AG04449 (cell line): Measurements from ENCODE around the gene SPAG9.
"Not testable (repeated sequence)": the region's sequence is repeated elsewhere in the genome, so short reads cannot be mapped to it uniquely, and the experiment has no call there.

Experiments
- CTCF ChIA-PET: fragments of 350-600 bp; formaldehyde crosslinking; extraction: SDS; loops from one replicate; lab custom pipeline; 2021; ENCODE audit warnings: antibody characterized with exemption; lab: Yijun Ruan, JAX
- POLR2A ChIA-PET: fragments of 400-600, 350-600 bp; formaldehyde crosslinking; extraction: SDS; loops from one replicate; lab custom pipeline; 2020; ENCODE audit warnings: antibody characterized with exemption, inconsistent platforms; lab: Yijun Ruan, JAX
- DNase-seq: peaks from one replicate; pipeline ENCODE4 v3.0.0-alpha.2; 2010; ENCODE audit warnings: low read depth, low spot score
- H3K4me3 ChIP-seq: 2 replicates; pipeline ENCODE4 v1.5.1; 2011; ENCODE audit warnings: low read depth, mild to moderate bottlenecking, control low read depth, low read length
- TF ChIP-seq, protein P1 (sequence below): IDR thresholded peaks from one replicate; pipeline ENCODE4 v1.5.1; 2011; ENCODE audit warnings: mild to moderate bottlenecking, moderate library complexity, low read length, control low read depth, inconsistent platforms; ENCODE audit not compliant: insufficient read depth; ENCODE audit errors: missing control alignments

The SPAG9 gene

DNA sequence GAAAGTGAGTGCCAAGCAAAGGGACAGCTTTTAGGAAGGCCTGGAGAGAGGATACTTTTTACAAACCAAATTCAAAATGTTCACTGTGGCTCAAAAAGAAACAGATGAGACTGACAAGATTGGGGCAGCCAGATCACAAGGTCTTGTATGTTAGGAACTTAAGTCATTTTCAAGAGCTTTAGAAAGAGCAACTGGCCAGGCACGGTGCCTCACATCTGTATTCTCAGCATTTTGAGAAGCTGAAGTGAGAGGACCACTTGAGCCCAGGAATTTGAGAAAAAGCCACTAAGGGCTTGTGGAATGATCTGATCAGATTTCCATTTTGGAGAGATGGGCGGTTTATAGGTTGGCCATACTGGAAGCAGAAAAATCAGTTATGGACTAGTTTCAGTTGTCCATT, 17.2 kb downstream of the SPAG9 start:
- no peak for DNase-seq
- ChIA-PET CTCF (interaction anchor here (0.6 kb wide), 1 partner anchor 76 kb away, joined by 3 read pairs; no protein-coding TSS in a partner anchor), POLR2A (no interaction called here)
- no peak overlapping the region for H3K4me3 ChIP-seq
- TF ChIP-seq, protein P1, sequence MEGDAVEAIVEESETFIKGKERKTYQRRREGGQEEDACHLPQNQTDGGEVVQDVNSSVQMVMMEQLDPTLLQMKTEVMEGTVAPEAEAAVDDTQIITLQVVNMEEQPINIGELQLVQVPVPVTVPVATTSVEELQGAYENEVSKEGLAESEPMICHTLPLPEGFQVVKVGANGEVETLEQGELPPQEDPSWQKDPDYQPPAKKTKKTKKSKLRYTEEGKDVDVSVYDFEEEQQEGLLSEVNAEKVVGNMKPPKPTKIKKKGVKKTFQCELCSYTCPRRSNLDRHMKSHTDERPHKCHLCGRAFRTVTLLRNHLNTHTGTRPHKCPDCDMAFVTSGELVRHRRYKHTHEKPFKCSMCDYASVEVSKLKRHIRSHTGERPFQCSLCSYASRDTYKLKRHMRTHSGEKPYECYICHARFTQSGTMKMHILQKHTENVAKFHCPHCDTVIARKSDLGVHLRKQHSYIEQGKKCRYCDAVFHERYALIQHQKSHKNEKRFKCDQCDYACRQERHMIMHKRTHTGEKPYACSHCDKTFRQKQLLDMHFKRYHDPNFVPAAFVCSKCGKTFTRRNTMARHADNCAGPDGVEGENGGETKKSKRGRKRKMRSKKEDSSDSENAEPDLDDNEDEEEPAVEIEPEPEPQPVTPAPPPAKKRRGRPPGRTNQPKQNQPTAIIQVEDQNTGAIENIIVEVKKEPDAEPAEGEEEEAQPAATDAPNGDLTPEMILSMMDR: no peak

DNA sequence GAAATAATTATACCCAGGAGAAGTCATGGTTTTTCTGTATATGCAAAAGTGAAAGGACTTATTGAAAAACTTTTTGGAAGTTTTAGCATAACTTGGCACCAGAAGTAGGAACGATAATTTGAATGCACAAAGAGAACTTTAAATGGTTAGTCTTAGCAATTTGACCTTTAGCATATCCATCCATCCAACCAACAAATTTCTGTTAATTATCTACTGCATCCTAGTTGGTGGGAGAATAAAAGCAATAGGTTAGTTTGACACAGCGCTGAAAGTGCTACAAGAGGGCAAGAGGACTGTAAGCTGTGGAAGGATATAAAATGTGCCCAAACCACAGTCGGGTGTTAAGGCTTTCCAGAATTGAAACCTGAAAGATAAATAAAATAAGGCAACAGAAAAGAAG, 17.6 kb downstream of the SPAG9 start:
- ChIA-PET CTCF (no interaction called here), POLR2A (no interaction called here)
- no peak for DNase-seq
- no peak overlapping the region for H3K4me3 ChIP-seq
- TF ChIP-seq, protein P1: no peak

DNA sequence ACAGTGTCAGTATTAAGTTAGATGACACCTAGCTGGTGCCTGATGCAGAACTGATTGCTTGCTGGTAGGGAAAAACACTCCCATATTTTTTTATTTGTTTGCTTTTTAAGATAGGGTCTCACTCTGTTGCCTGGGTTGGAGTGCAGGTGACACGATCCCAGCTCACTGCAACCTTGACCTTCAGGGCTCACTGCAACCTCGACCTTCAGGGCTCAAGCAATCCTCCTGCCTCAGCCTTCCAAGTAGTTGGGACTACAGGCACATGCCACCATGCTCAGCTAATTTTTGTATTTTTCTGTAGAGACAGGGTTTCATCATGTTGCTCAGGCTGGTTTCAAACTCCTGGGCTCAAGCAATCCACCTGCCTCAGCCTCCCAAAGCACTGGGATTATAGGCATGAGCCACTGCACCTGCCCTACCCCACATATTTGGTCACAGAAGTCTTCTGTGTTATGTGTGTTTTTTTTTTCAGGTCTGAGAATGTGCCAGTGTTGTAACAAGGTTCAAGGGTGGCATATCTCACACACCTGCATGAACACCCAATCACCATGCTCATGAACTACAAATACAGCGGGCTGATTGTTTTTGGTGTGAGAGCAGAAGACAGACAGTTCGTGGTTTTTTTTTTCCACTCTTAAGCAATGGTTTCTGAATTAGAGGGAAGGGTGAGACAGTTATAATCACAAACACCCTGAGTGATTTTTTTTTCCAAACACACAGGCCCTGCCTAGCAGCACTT, 22.8 kb downstream of the SPAG9 start:
- no peak for DNase-seq
- ChIA-PET CTCF (no interaction called here), POLR2A (no interaction called here)
- H3K4me3 ChIP-seq: no peak overlapping the region
- TF ChIP-seq, protein P1: no peak

DNA sequence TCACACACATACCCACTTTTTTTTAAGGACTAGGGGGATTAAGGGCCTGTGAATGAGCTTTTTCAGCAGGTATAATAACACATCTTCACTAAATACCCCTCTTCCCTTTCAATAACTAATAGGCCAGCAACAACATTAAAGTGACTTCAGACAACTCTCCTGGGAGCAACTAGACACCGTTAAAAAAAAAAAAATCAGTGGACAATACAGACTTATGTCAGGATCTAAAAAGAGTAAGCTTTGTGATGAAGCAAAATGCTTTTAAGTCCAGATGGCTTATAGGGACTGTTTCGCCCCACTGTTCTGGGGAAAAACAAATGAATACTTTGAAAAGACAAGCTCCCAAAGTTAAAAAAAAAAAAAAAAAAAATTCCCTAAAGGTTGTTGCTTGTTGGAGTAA, 29.0 kb downstream of the SPAG9 start:
- no peak for DNase-seq
- ChIA-PET CTCF (interaction anchor here (1.0 kb wide), 1 partner anchor 240 kb away, joined by 3 read pairs; no protein-coding TSS in a partner anchor), POLR2A (no interaction called here)
- no peak overlapping the region for H3K4me3 ChIP-seq
- TF ChIP-seq, protein P1: no peak

DNA sequence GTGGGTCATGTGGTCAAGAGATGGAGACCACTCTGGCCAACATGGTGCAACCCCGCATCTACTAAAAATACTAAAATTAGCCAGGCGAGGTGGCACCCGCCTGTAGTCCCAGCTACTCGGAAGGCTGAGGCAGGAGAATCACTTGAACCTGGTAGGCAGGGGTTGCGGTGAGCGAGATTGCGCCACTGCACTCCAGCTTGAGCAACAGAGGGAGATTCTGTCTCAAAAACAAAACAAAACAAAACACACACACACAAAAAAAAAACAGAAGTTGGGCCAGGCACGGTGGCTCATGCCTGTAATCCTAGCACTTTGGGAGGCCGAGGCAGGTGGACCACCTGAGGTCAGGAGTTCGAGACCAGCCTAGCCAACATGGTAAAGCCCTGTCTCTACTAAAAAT, 31.8 kb downstream of the SPAG9 start:
- POLR2A ChIA-PET, DNase-seq, H3K4me3 ChIP-seq: not testable (repeated sequence)
- CTCF ChIA-PET: interaction anchor here (0.9 kb wide), 1 partner anchor 20 kb away, joined by 3 read pairs; no protein-coding TSS in a partner anchor

DNA sequence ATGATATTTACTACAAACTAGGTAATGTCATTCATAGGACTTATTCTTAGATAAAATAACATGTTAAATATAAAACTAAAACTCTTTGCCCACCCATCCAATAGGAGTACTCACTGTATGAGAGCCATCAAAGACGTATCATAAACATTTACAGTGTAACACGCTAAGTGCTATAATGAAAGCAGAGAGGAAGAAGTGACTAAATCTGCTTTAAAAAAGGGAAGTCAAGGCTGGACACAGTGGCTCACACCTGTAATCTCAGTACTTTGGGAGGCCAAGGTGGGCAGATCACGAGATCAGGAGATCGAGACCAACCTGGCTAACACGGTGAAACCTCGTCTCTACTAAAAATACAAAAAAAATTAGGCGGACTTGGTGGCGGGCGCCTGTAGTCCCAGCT, 32.4 kb downstream of the SPAG9 start:
- DNase-seq: no peak
- TF ChIP-seq, protein P1: no peak
- no peak overlapping the region for H3K4me3 ChIP-seq
- POLR2A ChIA-PET: no interaction called here
- CTCF ChIA-PET: interaction anchor here (0.6 kb wide), 1 partner anchor 58 kb away, joined by 3 read pairs; no protein-coding TSS in a partner anchor
